HuH-7 (cell line): ENCODE results near the gene FOXD4.
"Not testable (repeated sequence)": the region's sequence is repeated elsewhere in the genome, so short reads cannot be mapped to it uniquely, and the experiment has no call there.

ENCODE experiments used
- DNase-seq: peaks from one replicate; pipeline ENCODE4 v3.0.0; 2011; ENCODE audit warnings: low spot score

The FOXD4 gene

DNA sequence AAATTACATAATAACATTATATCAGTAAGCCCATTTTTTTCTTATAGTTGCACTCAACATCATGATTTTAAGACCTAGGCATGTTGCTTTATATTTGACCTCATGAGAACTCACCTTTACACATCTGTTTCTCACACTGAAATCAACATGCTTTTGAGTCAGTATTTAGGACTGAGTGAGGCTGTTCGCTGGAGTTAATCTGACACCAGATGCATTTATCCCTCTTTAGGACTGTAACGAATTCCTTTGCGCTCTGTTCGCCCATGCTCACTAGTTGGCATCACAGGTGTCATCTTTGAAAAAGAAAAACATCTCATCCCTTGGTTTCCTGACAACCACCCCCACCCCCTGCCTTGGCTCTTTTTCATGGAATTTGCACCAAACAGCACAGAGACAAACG is 24.3 kb downstream of the FOXD4 start:
- DNase-seq: not testable (repeated sequence)

DNA sequence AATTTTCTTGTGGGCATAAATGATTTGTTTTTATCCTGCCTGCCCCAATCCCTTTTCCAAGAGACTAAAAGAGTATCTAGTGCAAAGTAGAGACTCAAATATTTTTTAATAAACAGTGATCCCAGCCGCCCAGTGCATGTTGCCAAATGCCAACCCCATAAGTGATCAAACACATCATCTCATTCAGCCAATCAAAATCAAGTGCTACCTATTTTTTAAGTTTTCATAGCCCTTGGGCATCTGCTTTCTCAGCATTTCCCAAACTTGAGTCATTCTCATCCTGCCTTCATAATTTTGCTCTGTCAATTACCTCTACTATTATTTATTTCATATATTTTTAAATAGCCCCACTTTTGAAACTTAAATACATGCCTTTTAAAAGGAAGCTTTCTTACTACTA is 27.4 kb downstream of the FOXD4 start:
- DNase-seq: not testable (repeated sequence)

DNA sequence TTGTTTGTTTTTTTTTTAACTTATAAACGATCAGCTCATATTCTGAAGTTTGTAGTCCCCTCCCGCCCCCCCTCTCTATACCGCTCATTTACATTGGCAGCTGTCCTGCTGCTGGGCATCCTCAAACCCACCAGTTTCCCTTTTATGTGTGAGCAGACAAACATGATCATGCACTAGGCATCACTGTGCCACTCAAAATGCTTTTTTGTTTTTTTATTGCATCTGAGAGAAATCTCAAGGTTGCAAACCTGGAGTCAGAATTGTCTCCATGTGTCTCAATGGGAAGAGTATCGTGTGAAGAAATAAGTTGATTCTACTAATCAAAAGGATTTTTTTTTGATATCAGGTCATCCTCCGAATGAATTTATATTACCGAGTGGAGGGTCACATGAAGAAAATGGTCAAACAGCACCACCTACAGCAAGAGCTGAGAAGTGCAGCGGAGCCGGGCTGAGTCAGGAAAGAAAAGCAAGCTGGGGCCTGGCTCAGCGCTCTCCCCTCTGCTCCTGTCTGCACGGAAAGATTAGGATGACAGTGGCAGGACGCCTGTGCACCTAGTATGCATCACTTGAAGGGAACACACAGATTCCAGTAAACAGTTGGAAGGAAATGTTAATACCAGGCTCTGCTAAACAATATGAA is 29.7 kb downstream of the FOXD4 start:
- not testable (repeated sequence) for DNase-seq

DNA sequence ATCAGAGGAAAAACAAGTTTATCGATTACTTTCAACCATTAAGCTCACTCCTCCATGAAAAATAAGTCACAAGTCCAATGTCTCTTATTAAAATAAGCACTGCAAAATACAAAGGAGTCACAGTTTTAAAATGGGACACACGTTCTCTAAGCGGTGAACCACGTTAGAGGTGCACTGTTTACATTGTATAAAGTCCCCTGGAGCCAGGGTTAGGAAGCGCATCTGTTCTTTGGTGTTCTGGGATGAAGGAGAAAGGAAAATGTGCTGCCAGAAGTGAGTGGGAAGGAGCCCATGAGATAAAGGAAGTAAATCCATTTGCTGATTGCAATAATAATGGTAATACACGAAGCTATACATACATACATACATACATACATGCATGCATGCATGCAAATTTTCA is 30.4 kb downstream of the FOXD4 start:
- not testable (repeated sequence) for DNase-seq

DNA sequence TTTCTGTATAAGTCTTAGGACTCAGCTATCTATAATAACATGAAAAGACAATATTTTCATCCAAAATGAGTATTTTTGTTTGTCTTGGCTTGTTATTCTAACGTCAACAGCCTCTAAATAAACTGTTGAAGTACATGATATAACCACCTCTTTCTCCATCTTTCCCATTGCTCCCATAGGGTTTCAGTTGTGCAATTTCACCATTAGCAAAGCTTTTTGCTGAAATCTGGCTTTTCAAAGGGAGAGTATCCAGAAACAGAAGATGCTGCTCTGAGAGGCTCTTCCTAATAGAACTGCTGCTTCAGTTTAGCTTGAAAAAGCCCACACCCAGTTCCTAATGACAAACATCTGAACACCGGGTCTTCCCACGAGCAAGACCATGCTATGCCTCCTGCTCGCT is 31.1 kb downstream of the FOXD4 start:
- DNase-seq: not testable (repeated sequence)

DNA sequence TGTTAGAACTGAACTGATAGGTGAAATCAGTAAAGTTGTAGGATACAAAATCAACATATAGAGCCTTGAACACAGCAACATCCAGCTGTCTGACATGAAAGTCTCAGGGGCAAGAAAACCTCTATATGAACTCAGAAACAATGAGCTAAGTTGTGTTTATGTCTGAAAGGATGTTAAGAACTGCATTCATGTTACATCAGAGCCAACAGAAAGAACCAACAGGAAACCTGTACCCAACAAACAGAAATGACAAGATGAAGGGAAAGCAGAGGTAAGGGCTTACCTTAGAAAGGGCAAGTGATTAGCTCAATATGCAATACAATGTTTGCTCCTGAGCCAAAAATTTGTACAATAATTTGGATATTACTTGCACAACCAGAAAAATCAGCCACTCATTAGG is 31.5 kb downstream of the FOXD4 start:
- not testable (repeated sequence) for DNase-seq

DNA sequence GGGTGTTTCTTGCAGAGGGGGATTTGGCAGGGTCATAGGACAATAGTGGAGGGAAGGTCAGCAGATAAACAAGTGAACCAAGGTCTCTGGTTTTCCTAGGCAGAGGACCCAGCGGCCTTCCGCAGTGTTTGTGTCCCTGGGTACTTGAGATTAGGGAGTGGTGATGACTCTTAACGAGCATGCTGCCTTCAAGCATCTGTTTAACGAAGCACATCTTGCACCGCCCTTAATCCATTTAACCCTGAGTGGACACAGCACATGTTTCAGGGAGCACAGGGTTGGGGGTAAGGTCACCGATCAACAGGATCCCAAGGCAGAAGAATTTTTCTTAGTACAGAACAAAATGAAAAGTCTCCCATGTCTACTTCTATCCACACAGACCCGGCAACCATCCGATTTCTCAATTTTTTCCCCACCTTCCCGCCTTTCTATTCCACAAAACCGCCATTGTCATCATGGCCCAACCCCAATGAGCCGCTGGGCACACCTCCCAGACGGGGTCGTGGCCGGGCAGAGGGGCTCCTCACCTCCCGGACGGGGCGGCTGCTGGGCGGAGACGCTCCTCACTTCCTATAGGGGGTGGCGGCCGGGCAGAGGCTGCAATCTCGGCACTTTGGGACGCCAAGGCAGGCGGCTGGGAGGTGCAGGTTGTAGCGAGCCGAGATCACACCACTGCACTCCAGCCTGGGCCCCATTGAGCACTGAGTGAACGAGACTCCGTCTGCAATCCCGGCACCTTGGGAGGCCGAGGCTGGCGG is 35.1 kb downstream of the FOXD4 start:
- not testable (repeated sequence) for DNase-seq

DNA sequence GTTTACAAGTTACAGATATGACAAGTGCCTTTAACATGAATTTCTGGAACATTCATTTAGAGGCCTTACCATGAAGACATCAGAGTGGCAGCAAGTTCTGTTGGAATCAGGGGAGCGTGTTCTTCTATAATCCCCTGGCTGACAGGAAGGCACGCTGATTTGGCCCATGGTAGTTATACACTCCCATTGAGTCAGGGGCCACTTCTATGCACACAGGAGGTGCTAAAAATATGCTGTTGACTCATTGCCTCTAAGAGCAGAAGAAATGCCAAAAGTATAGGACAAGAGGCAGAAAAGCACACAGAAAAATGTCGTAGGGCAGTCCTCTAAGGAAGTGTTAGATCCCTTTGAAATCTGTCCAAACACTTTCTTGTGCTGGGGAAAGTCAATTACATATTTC is 39.9 kb downstream of the FOXD4 start:
- DNase-seq: not testable (repeated sequence)

DNA sequence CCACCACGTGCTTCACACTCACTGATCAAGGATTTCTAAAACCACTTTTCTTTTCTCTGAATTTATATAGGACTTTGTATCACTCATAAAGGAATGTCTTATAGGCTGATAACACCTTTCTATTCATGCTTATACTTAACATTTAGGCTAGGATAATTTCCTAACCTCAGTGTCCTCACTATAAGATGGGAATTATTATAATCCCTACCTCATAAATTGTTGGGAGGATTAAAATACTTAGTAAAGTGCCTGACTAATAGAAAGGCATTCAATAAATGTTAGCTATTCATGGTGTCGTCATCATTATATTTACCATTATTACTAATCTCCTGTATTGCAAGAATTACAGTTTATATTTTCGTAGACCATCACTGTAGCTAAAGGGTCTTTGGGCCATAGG is 41.8 kb downstream of the FOXD4 start:
- DNase-seq: not testable (repeated sequence)

DNA sequence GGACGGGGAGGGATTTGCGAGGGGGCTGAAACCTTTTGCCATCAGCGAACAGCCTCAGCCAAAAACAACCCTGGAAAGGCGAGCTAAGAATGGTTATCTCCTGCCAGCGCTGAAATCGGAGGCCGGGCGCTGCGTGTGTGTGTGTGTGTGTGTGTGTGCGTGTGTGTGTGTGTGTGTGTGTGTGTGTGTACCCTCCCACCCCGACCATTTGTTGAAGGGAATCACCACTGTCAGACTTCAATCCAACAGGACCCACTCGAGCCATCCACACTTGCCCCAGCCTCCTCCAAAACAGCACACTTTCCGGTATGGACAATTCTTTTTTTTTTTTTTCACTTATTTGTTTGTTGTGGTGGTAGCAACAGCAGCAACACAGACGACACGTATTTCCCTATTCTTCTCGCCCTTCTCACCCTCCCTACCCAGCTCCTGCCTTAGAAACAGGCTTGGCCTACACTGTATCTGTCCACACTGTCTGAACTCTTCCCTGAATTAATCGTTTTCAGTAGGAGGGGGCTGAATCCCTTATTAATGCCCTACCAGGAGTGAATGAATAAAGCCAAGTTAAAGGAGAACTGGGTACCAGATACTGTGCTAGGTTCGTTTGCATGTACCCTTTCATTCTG is 44.2 kb downstream of the FOXD4 start:
- DNase-seq: not testable (repeated sequence)

DNA sequence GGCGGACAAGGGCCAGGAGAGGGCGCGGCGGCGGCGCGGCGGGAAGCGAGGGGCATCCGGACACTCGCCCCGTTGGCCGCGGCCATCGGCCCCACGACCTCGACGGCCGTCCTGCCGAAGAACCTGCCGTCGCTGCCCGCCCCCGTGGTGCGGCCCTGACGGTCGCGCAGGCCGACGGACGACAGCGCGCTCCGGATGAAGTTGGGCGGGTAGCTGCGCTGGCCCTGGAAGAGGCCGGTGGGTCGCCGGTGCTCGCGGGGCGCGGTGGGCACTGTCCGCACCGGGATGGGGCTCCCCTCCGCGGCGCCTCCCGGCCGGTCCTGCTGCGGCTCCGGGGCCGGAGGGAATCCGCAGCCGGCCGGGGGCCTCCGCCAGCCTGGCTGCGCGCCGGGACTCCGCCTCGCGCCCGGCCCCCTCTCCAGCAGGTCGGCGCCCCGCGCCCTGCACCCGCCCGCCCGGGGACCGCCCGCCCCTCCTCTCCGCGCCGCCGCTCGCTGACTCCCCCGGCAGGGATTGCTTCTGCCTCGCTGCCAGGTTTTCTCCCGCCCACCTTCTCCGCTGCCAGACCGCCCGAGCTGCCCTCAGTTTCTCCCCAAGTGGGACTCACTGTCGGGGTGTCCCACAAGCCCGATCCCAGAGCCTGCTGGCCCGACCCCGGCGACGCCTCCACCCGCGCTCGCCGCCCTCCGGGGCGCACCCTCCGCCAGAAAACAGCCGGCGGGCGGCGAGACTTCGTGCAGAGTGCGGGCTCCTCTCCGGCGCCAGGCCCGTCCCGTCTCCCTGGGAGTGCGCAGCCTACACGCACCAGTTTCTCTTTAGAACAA is 44.9 kb downstream of the FOXD4 start:
- DNase-seq: not testable (repeated sequence)
